NCI-H2196 (cell line): ENCODE results near the gene SRSF10.

Experiments
- DNase-seq: peaks from one replicate; lab custom pipeline; 2025; ENCODE audit not compliant: unreplicated experiment; lab: John Stamatoyannopoulos, UW

Gene SRSF10

GRCh38 chr1:23914921-23915320 is 65.2 kb downstream of the SRSF10 start:
- DNase-seq = no peak
